ENCODE measurements around the gene SLC34A1.

DNA sequence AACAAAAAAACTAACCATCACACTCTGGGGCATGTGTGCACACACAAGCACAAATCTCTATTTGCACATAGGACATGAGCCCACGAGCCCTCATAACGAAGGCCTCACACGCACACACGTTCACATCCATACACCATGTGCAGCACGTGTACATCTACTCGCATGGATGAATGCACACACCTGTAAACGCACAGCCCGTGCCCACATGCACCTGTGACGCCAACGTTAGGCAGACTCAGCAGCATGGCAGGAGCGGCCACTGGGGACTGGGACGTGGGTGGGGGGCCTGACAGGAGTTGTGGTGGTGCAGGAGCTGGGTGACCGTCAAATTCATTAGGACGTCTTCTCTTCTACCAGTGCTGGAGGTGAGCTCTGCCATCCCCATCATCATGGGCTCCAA is 3.2 kb downstream of the SLC34A1 start:
- TF ChIP-seq POLR2AphosphoS5 (IDR thresholded peaks at IDR 0.05; ENCODE audit: low read depth, low read length): no peak
- TF ChIP-seq TAF1 (IDR thresholded peaks at IDR 0.05; ENCODE audit: borderline replicate concordance, low read depth, low read length): no peak
